GM06990 (cell line): Measurements from ENCODE around the gene DCHS2.

Experiments
- DNase-seq: peaks from one replicate; pipeline ENCODE4 v3.0.0-alpha.2; 2011; ENCODE audit not compliant: insufficient read length; ENCODE audit errors: extremely low read depth
- H3K27me3 ChIP-seq: replicated peaks from 2 replicates; pipeline ENCODE4 v1.6.0; 2011; ENCODE audit warnings: low read length; ENCODE audit not compliant: control insufficient read depth, insufficient read depth
- H3K36me3 ChIP-seq: 2 replicates; pipeline ENCODE4 v1.5.1; 2011; ENCODE audit warnings: low read length; ENCODE audit not compliant: control insufficient read depth, insufficient read depth
- H3K4me3 ChIP-seq: replicated peaks from 2 replicates; pipeline ENCODE4 v1.5.1; 2011; ENCODE audit warnings: low read depth, mild to moderate bottlenecking, control low read depth, low read length
- CTCF ChIP-seq: IDR thresholded peaks from 2 replicates; pipeline ENCODE4 v1.5.1; 2011; ENCODE audit warnings: low read length, control low read depth, mild to moderate bottlenecking, inconsistent platforms; ENCODE audit not compliant: insufficient read depth, poor library complexity, severe bottlenecking

The DCHS2 gene

DNA sequence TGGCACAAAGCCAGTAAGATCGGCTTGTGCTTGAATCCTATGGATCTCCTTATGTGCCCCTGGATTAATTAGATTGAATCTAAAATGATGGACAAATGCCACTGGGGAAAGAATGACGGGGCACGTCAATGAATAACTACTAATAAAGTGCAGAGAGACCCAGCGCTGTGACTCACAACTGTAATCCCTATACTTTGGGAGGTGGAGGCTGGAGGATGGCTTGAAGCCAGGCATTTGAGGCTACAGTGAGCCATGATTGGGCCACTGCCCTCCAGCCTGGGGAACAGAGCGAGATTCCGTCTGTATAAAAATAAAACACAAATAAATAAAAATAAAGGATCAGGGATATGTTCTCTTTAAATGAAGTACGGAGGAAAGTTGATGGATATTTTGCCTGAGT, 179.4 kb downstream of the DCHS2 start:
- H3K36me3 ChIP-seq = no peaks in the 10 kb centered on the region
- TF ChIP-seq CTCF = no peak

GRCh38 chr4:154310578-154310977, 181.0 kb downstream of the DCHS2 start:
- no peaks in the 10 kb centered on the region for H3K27me3 ChIP-seq
- H3K36me3 ChIP-seq = no peaks in the 10 kb centered on the region
- TF ChIP-seq CTCF = no peak
- no peak for DNase-seq
- no peak overlapping the region for H3K4me3 ChIP-seq

More for the DNA sequence above, 179.4 kb downstream of the DCHS2 start:
- Histone ChIP-seq H3K4me3 (no peak overlapping the region), H3K27me3 (no peaks in the 10 kb centered on the region)
- no peak for DNase-seq

- Histone ChIP-seq H3K27me3 (no peaks in the 10 kb centered on the region), H3K4me3 (no peak overlapping the region), H3K36me3 (no peaks in the 10 kb centered on the region)
- TF ChIP-seq CTCF = no peak
- DNase-seq = no peak
Measured at GRCh38 chr4:154308207-154308606, 183.4 kb downstream of the DCHS2 start.

DNA sequence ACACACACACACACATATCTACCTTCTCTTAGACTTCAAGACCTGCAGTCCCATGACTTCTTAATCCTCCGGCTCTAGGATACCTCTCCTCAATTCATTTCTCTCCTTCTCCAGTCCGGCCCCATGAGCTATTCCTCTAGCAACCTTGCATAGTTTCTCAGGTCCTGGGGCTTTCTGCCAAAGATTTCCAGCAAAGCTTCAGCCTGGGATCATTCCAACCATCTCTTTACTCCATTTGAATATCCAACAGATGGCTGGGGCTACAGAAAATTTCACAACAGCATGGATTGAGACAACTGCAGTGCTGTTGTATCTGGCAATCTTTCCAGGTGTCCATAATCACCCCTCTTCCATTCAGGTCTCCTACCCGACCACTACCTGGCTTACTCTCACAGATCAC, 184.1 kb downstream of the DCHS2 start:
- Histone ChIP-seq H3K27me3 (no peaks in the 10 kb centered on the region), H3K36me3 (no peaks in the 10 kb centered on the region), H3K4me3 (no peak overlapping the region)
- TF ChIP-seq CTCF = no peak
- no peak for DNase-seq

GRCh38 chr4:154305616-154306015, 186.0 kb downstream of the DCHS2 start:
- Histone ChIP-seq H3K4me3 (no peak overlapping the region), H3K36me3 (no peaks in the 10 kb centered on the region), H3K27me3 (no peaks in the 10 kb centered on the region)
- TF ChIP-seq CTCF = no peak
- DNase-seq = no peak

GRCh38 chr4:154304679-154305078, 186.9 kb downstream of the DCHS2 start:
- no peaks in the 10 kb centered on the region for H3K36me3 ChIP-seq
- no peak overlapping the region for H3K4me3 ChIP-seq
- no peak for DNase-seq
- no peaks in the 10 kb centered on the region for H3K27me3 ChIP-seq
- TF ChIP-seq CTCF = no peak
